SK-N-SH (cell line): ENCODE results near the gene CHST2. TPM values are rescaled to one million over a fixed set of nuclear protein-coding genes. Genes with fewer than 3 reads are reported as not detected.

Source experiments
- CTCF ChIA-PET: fragments of 300-600, 350-600 bp; formaldehyde crosslinking; extraction: SDS; loops from one replicate; lab custom pipeline; 2021; lab: Yijun Ruan, JAX
- POLR2A ChIA-PET: fragments of 350-600 bp; sonication (Branson Sonifier 250); formaldehyde crosslinking; extraction: SDS; loops from one replicate; lab custom pipeline; 2020; ENCODE audit warnings: antibody characterized with exemption, inconsistent platforms; lab: Yijun Ruan, JAX
- DNase-seq: peaks from one replicate; pipeline ENCODE4 v3.0.0; 2012
- H2AFZ ChIP-seq: fragments of 200-600 bp; sonication (generic); 2 replicates; pipeline ENCODE4 v1.8.1; 2016; ENCODE audit warnings: antibody characterized with exemption, mild to moderate bottlenecking, low read depth
- H3F3A ChIP-seq: fragments of 200-600 bp; sonication (generic); replicated peaks from 2 replicates; pipeline ENCODE3; 2016; ENCODE audit warnings: antibody characterized with exemption, mild to moderate bottlenecking; ENCODE audit not compliant: insufficient read depth
- H3K27ac ChIP-seq, 2 experiments: fragments of 200-500 bp in 1 of 2; fragments of 200-600 bp in 1 of 2; sonication (Bioruptor generic) in 1 of 2; sonication (generic), shearing (Covaris generic) in 1 of 2; 2 replicates each; pipeline versions ENCODE4 v1.5.1 to v1.6.1; 2014 to 2016; ENCODE audit warnings: low read depth in 2 of 2, inconsistent platforms in 1 of 2, low read length in 1 of 2, mild to moderate bottlenecking in 1 of 2, mixed read lengths in 1 of 2
- H3K27me3 ChIP-seq: fragments of 200-600 bp; sonication (generic), shearing (Covaris generic); 2 replicates; pipeline ENCODE4 v1.6.1; 2016; ENCODE audit warnings: mixed run types; ENCODE audit not compliant: insufficient read depth
- H3K36me3 ChIP-seq, 2 experiments: fragments of 200-500 bp in 1 of 2; fragments of 200-600 bp in 1 of 2; sonication (Bioruptor generic) in 1 of 2; sonication (generic) in 1 of 2; replicated peaks in 1 of 2; 2 replicates each; pipeline versions ENCODE3 to v1.5.1; 2014 to 2016; ENCODE audit warnings: low read length in 1 of 2, mild to moderate bottlenecking in 1 of 2; ENCODE audit not compliant: insufficient read depth in 2 of 2, control insufficient read depth in 1 of 2
- H3K4me1 ChIP-seq, 2 experiments: fragments of 200-500 bp in 1 of 2; fragments of 200-600 bp in 1 of 2; sonication (Bioruptor generic) in 1 of 2; sonication (generic), shearing (Covaris generic) in 1 of 2; 2 replicates each; pipeline versions ENCODE4 v1.5.1 to v1.6.1; 2014 to 2016; ENCODE audit warnings: low read depth in 1 of 2, low read length in 1 of 2, mixed run types in 1 of 2; ENCODE audit not compliant: insufficient read depth in 2 of 2, control insufficient read depth in 1 of 2
- H3K4me2 ChIP-seq: fragments of 200-600 bp; sonication (generic), shearing (Covaris generic); 2 replicates; pipeline ENCODE4 v1.6.1; 2017; ENCODE audit warnings: mixed run types
- H3K4me3 ChIP-seq, 2 experiments: fragments of 200-500 bp in 1 of 2; fragments of 200-600 bp in 1 of 2; sonication (Bioruptor generic) in 1 of 2; sonication (generic), shearing (Covaris generic) in 1 of 2; 2 replicates each; pipeline versions ENCODE4 v1.5.1 to v1.8.1; 2014 to 2016; ENCODE audit warnings: low read depth in 2 of 2, inconsistent platforms in 1 of 2, low read length in 1 of 2, mild to moderate bottlenecking in 1 of 2, mixed read lengths in 1 of 2, moderate library complexity in 1 of 2
- H3K79me2 ChIP-seq: fragments of 200-600 bp; sonication (generic); 2 replicates; pipeline ENCODE4 v1.8.1; 2017; ENCODE audit warnings: mild to moderate bottlenecking; ENCODE audit not compliant: insufficient read depth
- H3K9ac ChIP-seq: fragments of 200-600 bp; sonication (generic); 2 replicates; pipeline ENCODE4 v1.6.1; 2017; ENCODE audit warnings: mixed run types
- H3K9me2 ChIP-seq: fragments of 200-600 bp; sonication (generic); 2 replicates; pipeline ENCODE4 v1.6.1; 2017; ENCODE audit warnings: mixed run types
- H3K9me3 ChIP-seq: fragments of 200-600 bp; sonication (generic); 2 replicates; pipeline ENCODE4 v1.6.1; 2017; ENCODE audit warnings: mixed run types, mild to moderate bottlenecking, moderate library complexity
- H4K20me1 ChIP-seq: fragments of 200-600 bp; sonication (generic); 2 replicates; pipeline ENCODE4 v1.6.1; 2017; ENCODE audit warnings: mild to moderate bottlenecking, mixed run types; ENCODE audit not compliant: insufficient read depth
- ELF1 ChIP-seq: IDR thresholded peaks from 2 replicates; pipeline ENCODE4 v1.4.0; 2012
- EP300 ChIP-seq, 2 experiments: IDR thresholded peaks; 2 replicates each; pipeline versions ENCODE4 v1.4.0 to v1.6.1; 2012; ENCODE audit warnings: borderline replicate concordance in 1 of 2, low read depth in 1 of 2, low read length in 1 of 2
- FOXJ3 ChIP-seq: sonication (generic); formaldehyde crosslinking; IDR thresholded peaks from 2 replicates; pipeline ENCODE4 v1.5.1; 2020; ENCODE audit warnings: mild to moderate bottlenecking, missing genetic modification reagents
- FOXM1 ChIP-seq: IDR thresholded peaks from 2 replicates; pipeline ENCODE4 v1.4.0; 2012; ENCODE audit warnings: low read depth, mild to moderate bottlenecking
- GABPA ChIP-seq: IDR thresholded peaks from 2 replicates; pipeline ENCODE4 v1.4.0; 2012; ENCODE audit warnings: low read depth, mild to moderate bottlenecking
- IRF3 ChIP-seq: fragments of 150-350 bp; IDR thresholded peaks from 2 replicates; pipeline ENCODE4 v1.6.1; 2016; ENCODE audit warnings: mild to moderate bottlenecking, low read depth, low read length
- NFIC ChIP-seq: IDR thresholded peaks from 2 replicates; pipeline ENCODE4 v1.4.0; 2012; ENCODE audit warnings: borderline replicate concordance
- POLR2AphosphoS5 ChIP-seq: IDR thresholded peaks from 2 replicates; pipeline ENCODE4 v1.6.1; 2012; ENCODE audit warnings: low read depth, low read length
- SIN3A ChIP-seq: IDR thresholded peaks from 2 replicates; pipeline ENCODE4 v1.6.1; 2012; ENCODE audit warnings: low read depth, mild to moderate bottlenecking, low read length, moderate library complexity, borderline replicate concordance
- TCF12 ChIP-seq: IDR thresholded peaks from 2 replicates; pipeline ENCODE4 v1.4.0; 2012
- WGBS: methylation state at CpG from one replicate; pipeline ENCODE4 v1.1.6; 2017; ENCODE audit warnings: low lambda C conversion rate; 5-methylcytosine and 5-hydroxymethylcytosine counted together
- polyA plus RNA-seq, 3 experiments: library from polyadenylated mRNA; depleted of rRNA; stranded (reverse); fragments of >200 nt; gene quantifications; 2 replicates each; pipeline ENCODE4 v1.2.3, GENCODE V29; 2012
- TF ChIP-seq, protein P1 (sequence below): IDR thresholded peaks from 2 replicates; pipeline ENCODE4 v1.4.0; 2012; ENCODE audit warnings: low read depth, borderline replicate concordance
- TF ChIP-seq, protein P2 (sequence below): IDR thresholded peaks from 2 replicates; pipeline ENCODE4; 2012
- TF ChIP-seq, protein P3 (sequence below): fragments of 200-600 bp; sonication (generic); IDR thresholded peaks from 2 replicates; pipeline ENCODE4 v1.6.1; 2017; ENCODE audit warnings: antibody characterized with exemption, mild to moderate bottlenecking, moderate library complexity

Gene CHST2
- polyA plus RNA-seq, 1 of the 3 experiments (the other 2 are of a cell fraction) = 1.6 TPM

DNA sequence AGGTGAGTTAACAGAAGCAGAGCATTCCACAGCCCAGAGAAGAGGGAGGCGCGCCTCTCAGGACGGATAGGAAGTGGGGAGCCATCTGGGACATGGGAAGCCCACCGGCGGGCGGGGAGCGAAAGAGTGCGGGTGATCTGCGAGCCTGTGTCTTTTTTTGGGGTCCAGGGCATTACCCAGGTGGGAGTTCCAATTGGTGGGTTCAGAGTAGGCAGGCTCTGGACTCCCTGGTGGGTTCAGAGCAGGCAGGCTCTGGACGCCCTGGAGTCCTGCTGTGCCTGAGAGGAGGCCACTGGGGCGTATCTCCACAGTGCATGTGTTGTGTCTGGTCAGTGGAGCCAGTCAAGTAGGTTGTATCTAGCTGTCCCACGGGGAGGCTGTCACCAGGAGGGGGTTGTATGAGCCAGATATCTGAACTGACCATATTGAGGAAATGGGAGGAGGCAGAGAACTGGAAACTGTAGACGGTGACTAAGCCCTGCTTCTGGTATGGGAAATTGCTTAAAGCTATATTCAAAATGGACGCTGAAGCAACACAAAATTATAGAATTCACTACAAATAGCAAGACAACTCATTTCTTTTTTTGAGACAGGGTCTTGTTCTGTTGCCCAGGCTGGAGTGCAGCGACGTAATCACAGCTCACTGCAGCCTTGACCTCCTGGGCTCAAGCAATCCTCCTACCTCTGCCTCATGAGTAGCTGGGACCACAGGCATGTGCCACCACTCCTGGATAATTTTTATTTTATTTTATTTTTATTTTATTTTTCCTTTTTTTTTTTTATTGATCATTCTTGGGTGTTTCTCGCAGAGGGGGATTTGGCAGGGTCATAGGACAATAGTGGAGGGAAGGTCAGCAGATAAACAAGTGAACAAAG lies 34.5 kb upstream of the CHST2 start:
- Histone ChIP-seq H3K9me3 (no peaks in the 10 kb centered on the region), H3K9me2 (no peaks in the 10 kb centered on the region), H3K27me3 (no peaks in the 10 kb centered on the region; the same call in 1 of the 2 replicates), H3F3A (no peaks in the 10 kb centered on the region), H4K20me1 (no peaks in the 10 kb centered on the region)
- 76% methylated on average over 17 of the region's 17 CpGs for WGBS
- CTCF ChIA-PET = no interaction called here
- no peak for TF ChIP-seq IRF3
- TF ChIP-seq TCF12 = no peak
- TF ChIP-seq FOXJ3 (CRISPR knock-in tag) = no peak
- TF ChIP-seq, all 33 proteins: peak for 0
- Histone ChIP-seq H3K4me2 (no peak overlapping the region), H3K79me2 (no peaks in the 10 kb centered on the region), H2AFZ (peak overlapping the region; percentile 65; the same call in 1 of the 2 replicates), H3K9ac (no peak overlapping the region), H3K27ac (no peak overlapping the region), H3K4me3 (no peak overlapping the region), H3K4me1 (no peaks in the 10 kb centered on the region; a peak in 1 of 4 replicates), H3K36me3 (no peaks in the 10 kb centered on the region)
- DNase-seq = no peak
- POLR2A ChIA-PET = no interaction called here

DNA sequence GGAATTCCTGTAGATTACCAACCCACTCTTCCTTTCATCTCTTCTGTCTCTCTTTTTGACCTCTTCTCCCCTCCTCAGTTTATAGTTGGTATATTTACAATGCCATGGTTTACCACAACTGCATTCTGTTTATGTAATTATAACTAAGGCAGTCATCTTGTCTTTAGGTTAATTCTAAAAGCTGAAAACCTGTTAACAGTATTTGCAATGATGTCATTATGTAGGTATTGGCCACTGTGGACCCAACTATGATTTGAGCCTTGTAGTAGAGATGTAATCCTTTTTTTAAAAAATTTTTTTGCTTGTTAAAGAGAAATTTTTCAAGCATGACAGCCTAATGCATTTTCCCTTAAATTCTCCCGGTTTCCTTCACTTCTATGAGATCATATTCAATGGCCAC lies 30.7 kb upstream of the CHST2 start:
- H3F3A ChIP-seq = no peaks in the 10 kb centered on the region
- ChIA-PET POLR2A (no interaction called here), CTCF (no interaction called here)
- TF ChIP-seq, protein P1, sequence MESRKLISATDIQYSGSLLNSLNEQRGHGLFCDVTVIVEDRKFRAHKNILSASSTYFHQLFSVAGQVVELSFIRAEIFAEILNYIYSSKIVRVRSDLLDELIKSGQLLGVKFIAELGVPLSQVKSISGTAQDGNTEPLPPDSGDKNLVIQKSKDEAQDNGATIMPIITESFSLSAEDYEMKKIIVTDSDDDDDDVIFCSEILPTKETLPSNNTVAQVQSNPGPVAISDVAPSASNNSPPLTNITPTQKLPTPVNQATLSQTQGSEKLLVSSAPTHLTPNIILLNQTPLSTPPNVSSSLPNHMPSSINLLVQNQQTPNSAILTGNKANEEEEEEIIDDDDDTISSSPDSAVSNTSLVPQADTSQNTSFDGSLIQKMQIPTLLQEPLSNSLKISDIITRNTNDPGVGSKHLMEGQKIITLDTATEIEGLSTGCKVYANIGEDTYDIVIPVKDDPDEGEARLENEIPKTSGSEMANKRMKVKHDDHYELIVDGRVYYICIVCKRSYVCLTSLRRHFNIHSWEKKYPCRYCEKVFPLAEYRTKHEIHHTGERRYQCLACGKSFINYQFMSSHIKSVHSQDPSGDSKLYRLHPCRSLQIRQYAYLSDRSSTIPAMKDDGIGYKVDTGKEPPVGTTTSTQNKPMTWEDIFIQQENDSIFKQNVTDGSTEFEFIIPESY = no peak
- TF ChIP-seq, protein P2, sequence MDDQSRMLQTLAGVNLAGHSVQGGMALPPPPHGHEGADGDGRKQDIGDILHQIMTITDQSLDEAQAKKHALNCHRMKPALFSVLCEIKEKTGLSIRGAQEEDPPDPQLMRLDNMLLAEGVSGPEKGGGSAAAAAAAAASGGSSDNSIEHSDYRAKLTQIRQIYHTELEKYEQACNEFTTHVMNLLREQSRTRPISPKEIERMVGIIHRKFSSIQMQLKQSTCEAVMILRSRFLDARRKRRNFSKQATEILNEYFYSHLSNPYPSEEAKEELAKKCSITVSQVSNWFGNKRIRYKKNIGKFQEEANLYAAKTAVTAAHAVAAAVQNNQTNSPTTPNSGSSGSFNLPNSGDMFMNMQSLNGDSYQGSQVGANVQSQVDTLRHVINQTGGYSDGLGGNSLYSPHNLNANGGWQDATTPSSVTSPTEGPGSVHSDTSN = no peak
- TF ChIP-seq EP300 (IDR thresholded peaks at IDR 0.05; ENCODE audit: borderline replicate concordance in 1 of 2, low read depth in 1 of 2, low read length in 1 of 2) (no peak), ELF1 (no peak), POLR2AphosphoS5 (no peak), NFIC (no peak), FOXM1 (no peak), GABPA (no peak), SIN3A (no peak), TCF12 (no peak)
- TF ChIP-seq, protein P3, sequence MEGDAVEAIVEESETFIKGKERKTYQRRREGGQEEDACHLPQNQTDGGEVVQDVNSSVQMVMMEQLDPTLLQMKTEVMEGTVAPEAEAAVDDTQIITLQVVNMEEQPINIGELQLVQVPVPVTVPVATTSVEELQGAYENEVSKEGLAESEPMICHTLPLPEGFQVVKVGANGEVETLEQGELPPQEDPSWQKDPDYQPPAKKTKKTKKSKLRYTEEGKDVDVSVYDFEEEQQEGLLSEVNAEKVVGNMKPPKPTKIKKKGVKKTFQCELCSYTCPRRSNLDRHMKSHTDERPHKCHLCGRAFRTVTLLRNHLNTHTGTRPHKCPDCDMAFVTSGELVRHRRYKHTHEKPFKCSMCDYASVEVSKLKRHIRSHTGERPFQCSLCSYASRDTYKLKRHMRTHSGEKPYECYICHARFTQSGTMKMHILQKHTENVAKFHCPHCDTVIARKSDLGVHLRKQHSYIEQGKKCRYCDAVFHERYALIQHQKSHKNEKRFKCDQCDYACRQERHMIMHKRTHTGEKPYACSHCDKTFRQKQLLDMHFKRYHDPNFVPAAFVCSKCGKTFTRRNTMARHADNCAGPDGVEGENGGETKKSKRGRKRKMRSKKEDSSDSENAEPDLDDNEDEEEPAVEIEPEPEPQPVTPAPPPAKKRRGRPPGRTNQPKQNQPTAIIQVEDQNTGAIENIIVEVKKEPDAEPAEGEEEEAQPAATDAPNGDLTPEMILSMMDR = no peak
- no peak overlapping the region for H3K4me3 ChIP-seq
- no peaks in the 10 kb centered on the region for H3K9me2 ChIP-seq
- H3K4me1 ChIP-seq = peaks cover 0 to 10% of the 10 kb centered on the region in 2 experiments; a peak in 2 of 4 replicates
- H3K9me3 ChIP-seq = no peaks in the 10 kb centered on the region
- no peak for DNase-seq
- H3K27ac ChIP-seq = no peak overlapping the region
- H3K9ac ChIP-seq = no peak overlapping the region
- no peaks in the 10 kb centered on the region; the same call in 1 of the 2 replicates for H3K27me3 ChIP-seq
- H2AFZ ChIP-seq = no peak overlapping the region
- H3K4me2 ChIP-seq = no peak overlapping the region
- H3K36me3 ChIP-seq = no peaks in the 10 kb centered on the region
- H4K20me1 ChIP-seq = no peaks in the 10 kb centered on the region
- 5% methylated on average over 1 of the region's 1 CpG for WGBS
- no peaks in the 10 kb centered on the region for H3K79me2 ChIP-seq
